Medulla oblongata (tissue), 1 donor: ENCODE measurements around the gene ATP11A.
"Not testable (repeated sequence)": the region's sequence is repeated elsewhere in the genome, so short reads cannot be mapped to it uniquely, and the experiment has no call there.

Experiments used
- DNase-seq: peaks from one replicate; pipeline ENCODE4 v3.0.0-alpha.2; 2015; ENCODE audit errors: extremely low spot score

The ATP11A gene

GRCh38 chr13:112799394-112799793 is 109.6 kb downstream of the ATP11A start:
- no peak for DNase-seq

DNA sequence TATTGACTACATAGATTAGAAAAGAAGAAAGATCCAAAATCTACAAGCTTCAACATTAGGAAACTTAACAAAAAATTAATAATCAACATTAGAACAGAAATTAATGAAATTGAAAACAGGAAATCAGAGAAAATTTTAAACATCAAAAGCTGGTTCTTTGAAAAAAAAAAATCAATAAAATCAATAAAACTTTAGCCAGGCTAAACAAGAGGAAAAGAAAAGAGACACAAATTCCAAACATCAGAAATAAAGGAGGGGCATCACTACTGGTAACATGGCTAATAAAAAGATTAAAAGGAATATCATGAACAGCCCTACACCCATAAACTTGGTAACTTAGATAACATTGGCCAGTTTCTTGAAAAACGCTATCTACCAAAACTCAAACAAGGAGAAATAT is 110.2 kb downstream of the ATP11A start:
- no peak for DNase-seq

DNA sequence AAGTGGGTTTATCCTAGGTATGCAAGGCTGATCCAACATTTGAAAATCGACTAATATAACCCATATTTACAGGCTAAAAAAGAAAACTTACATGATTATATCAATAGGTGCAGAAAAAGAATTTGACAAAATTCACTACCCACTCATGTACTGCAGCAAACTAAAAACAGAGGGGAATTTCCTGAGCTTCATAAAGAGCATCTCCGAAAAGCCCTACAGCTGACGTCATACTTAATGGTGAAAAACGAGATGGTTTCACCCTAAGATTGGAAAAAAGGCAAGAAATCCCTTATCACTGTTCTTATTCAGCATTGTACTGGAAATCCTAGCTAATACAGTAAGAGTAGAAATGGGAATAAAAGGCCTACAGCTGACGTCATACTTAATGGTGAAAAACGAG is 111.0 kb downstream of the ATP11A start:
- not testable (repeated sequence) for DNase-seq

DNA sequence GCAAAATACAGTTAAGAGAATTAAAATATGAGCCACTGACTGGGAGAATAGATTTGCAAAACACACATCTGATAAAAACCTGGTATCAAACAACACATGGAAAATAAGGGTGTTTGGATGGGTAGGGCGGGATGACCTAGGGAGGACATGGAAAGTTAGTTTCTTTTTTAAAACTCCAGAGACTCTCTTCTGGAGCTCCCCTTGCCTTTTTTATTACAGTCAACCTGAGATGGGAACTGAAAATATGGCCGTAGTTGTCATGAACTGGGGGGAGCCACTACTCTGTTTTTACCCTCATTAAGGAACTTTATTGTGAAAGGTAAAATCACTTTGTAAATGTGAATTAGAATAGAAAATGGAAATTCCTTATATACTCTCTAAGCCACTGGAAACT is 113.0 kb downstream of the ATP11A start:
- no peak for DNase-seq

DNA sequence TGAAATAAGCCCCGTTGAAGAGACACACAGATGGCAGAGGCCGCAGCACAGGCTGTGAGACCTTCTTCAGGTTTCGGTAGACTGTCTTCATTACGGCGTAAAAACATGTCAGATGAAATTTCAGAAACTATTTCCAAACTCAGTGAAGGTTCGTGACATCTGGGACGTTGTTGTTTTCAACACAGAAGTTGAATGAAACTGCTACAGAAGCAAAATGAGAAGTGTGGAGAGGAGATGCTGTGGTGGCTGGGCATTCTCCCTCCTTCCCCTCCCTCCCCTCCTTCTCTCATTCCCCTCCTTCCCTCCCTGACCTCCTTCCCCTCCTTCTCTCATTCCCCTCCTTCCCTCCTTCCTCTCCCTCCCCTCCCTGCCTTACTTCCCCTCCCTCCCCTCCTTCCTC is 113.6 kb downstream of the ATP11A start:
- DNase-seq: no peak

- no peak for DNase-seq
These were observed 114.5 kb downstream of the ATP11A start for GRCh38 chr13:112804374-112804773.

GRCh38 chr13:112806739-112807652 is 117.2 kb downstream of the ATP11A start:
- DNase-seq: no peak

DNA sequence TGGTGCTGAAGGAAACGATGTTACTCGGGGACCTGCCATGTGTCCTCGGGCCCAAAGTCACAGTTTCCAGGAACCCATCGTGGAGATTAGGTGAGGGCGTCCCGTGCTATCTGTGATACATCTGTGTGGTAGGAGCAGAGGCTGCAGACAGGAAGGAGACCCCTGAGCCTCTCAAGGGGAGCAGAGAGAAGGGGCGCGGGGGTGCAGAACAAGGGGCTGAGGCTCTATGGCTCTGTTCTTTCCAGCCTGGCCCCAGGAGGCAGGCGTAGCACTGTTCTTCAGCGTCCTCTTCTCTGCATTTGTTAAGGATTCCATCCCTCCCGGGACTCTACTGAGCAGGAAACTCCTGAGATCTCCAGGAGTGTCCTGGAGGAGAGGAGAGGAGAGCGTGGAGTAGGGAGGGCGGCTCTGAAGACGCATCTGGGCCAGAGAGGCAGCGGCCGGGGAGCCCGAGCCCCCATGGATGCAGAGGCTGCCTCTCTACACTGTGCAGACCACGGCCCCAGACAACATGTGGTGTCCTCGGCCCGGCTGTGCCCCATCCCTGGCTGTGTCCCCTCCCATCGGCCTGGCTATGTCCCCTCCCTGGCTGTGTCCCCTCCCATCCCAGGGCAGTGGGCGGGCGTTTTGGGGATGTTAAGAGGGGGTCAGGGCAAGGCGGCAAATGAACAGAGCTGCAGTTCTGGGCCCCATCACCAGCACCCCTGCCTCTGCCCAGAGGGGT is 118.0 kb downstream of the ATP11A start:
- DNase-seq: no peak

GRCh38 chr13:112808377-112809140 is 118.7 kb downstream of the ATP11A start:
- no peak for DNase-seq

DNA sequence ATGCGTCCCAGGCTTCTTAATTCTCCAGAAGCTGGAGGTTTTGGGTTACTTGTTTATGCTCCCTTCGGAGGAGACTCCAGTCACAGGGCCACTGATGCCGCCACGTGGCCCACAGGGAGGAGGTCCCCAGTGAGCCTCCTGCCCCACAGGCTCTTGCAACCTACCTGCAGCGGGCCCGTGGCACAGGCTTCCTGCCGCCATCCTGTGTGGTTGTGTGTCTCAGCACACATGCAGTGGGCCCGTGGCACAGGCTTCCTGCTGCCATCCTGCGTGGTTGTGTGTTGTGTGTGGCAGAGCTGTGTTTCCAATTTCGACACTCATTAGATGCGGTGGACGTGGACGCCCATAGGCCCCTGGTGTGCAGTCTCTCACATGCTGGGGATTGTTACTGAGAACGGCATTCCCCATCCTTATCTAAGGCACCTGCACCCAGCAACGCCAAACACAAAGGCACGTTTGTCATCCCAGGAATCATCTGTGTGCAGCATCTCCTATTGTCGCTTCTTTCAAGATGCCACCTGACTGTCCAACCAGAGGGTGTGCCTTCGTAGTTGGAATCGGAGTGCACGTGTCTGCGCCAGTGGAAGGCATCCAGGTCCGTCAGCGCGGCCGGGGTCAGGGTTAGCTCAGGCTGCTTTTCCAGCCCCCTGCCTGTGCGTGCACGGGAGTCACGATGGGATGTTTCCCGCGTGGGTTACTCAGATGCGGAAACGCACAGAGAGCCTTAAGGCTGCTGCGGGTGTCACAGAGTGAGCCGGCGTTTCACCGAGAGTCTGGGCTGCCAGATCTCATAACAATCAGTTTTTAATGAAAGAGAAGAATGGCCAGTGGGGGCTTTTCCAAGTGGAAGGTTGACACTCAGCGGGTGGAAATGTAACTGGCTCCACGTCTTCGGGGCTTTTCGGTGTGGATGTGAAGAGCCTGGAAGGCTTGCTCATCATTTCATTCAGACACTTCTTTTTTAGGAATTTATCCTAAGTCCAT is 119.8 kb downstream of the ATP11A start:
- DNase-seq: peak; percentile 9

DNA sequence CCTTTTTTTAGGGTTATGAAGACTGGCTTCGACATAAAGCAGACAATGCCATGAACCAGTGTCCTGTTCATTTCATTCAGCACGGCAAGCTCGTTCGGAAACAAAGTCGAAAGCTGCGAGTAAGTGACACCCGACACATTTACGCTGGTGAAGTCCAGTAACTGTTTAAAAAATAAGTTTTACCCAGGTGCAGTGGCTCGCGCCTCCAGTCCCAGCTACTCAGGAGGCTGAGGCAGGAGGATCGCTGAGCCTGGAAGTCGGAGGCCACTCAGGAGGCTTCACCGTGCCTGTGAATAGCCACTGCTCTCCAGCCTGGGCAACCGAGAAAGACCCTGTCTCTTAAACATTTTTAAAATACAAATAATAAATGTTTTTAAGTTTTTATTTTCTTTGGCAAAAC is 120.8 kb downstream of the ATP11A start:
- no peak for DNase-seq

- DNase-seq: no peak
These were observed 122.6 kb downstream of the ATP11A start for GRCh38 chr13:112812306-112813055.

- DNase-seq: no peak
These were observed 123.7 kb downstream of the ATP11A start for GRCh38 chr13:112813552-112813951.

DNA sequence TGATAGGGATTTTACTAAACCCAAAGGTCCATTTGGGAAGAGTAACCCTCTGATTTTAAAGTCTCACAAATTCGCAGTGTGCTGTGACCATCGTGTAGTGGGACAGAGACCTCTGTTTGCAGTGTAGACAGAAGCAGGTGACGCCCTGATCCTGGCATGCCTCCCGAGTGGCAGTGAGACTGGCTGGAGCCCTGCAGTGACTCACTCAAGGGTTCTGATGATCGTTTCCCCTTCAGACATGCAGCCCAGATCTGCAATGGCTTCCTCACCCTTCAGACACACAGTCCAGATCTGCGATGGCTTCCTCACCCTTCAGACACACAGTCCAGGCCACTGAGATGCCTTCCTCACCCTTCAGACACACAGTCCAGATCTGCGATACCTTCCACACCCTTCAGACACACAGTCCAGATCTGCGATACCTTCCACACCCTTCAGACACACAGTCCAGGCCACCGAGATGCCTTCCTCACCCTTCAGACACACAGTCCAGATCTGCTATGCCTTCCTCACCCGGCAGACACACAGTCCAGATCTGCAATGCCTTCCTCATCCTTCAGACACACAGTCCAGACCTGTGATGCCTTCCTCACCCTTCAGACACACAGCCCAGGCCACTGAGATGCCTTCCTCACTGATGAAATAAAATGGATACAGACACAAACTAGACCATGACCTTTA is 125.2 kb downstream of the ATP11A start:
- no peak for DNase-seq

- DNase-seq: no peak
These were observed 126.0 kb downstream of the ATP11A start for GRCh38 chr13:112815871-112816270.

DNA sequence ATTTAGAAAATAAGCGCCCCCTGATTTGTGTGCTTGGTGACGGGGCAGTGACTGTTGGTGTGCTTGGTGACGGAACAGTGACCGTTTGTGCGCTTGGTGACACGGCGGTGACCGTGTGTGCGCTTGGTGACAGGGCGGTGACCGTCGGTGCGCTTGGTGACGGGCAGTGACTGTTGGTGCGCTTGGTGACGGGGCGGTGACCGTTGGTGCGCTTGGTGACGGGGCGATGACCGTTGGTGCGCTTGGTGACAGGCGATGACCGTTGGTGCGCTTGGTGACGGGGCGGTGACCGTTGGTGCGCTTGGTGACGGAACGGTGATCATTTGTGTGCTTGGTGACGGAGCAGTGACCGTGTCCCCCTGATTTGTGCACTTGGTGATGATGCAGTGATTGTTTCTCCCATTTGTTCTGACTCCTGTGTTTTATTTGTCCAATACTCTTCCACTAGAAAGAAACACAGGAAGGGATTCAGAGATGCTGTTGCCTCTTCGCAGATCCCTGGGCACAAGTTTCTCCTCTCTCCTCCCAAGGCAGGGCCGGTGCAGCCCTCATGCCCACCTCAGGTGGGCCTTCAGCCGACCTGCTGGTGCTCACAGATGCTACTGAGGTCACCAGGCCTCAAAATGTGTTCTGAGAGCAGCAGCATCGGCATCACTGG is 128.3 kb downstream of the ATP11A start:
- DNase-seq: no peak

- no peak for DNase-seq
These were observed 128.8 kb downstream of the ATP11A start for GRCh38 chr13:112818698-112819045.

DNA sequence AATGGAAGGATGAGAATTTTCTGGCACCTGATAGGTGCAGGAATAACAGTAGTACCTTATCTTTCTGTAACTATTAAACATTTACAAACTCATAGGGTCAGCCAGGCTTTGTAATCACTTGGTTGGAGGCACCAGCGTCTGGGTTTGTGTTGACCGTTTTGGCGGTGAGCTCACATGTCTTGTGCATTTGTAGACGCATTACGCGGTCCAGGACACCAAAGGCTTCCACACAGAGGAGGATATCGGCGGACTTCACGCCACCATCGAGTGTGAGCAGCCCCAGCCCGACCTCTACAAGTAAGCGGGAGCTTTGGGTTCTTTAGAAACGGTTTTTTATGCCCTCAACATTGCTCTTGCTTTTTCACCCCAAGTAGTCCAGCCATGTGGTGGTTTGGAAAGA is 129.3 kb downstream of the ATP11A start:
- DNase-seq: no peak

DNA sequence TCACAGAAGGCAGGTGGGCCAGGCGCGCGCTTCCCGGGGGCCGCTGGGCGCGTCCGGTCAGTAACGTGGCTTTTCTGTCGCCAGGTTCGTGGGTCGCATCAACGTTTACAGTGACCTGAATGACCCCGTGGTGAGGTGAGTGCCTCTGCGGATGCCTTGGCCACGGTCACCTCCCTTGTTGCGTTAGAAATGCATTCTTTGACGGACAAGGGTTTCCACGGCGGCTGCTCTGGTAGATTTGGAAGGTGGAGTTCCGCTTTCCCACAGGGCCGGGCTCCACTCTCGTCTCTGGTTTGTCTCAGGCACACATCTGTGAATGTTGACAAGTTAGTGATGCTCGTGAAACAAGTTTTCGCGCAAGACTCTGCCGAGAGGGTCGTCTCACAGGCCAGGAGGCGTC is 130.0 kb downstream of the ATP11A start:
- DNase-seq: no peak
